Measurements from ENCODE around the gene SYT1.

The SYT1 gene

GRCh38 chr12:78864403-78864869 lies at the start of gene SYT1:
SYT1 (plus strand) TSS chr12:78864774.
- peak; percentile 94 for ATAC-seq
- TF ChIP-seq OSR1 (CRISPR knock-in tag; IDR thresholded peaks at IDR 0.05) (no peak), ESRRG (CRISPR knock-in tag; IDR thresholded peaks at IDR 0.05) (no peak), PPARA (CRISPR knock-in tag; IDR thresholded peaks at IDR 0.05; ENCODE audit: borderline replicate concordance) (no peak), SNAI2 (CRISPR knock-in tag; IDR thresholded peaks at IDR 0.05) (no peak), TOX (CRISPR knock-in tag; IDR thresholded peaks at IDR 0.05; ENCODE audit: borderline replicate concordance) (no peak), ZFP3 (CRISPR knock-in tag; IDR thresholded peaks at IDR 0.05) (no peak), POU6F1 (CRISPR knock-in tag; IDR thresholded peaks at IDR 0.05; ENCODE audit: borderline replicate concordance, low read depth) (no peak), CSRNP3 (CRISPR knock-in tag; IDR thresholded peaks at IDR 0.05) (no peak), ZNF70 (CRISPR knock-in tag; IDR thresholded peaks at IDR 0.05) (no peak), BACH2 (CRISPR knock-in tag; IDR thresholded peaks at IDR 0.05; ENCODE audit: borderline replicate concordance) (no peak), GLIS3 (CRISPR knock-in tag; IDR thresholded peaks at IDR 0.05) (no peak), TCF4 (CRISPR knock-in tag; IDR thresholded peaks at IDR 0.05; ENCODE audit: borderline replicate concordance) (no peak)
- TF ChIP-seq, protein P1, sequence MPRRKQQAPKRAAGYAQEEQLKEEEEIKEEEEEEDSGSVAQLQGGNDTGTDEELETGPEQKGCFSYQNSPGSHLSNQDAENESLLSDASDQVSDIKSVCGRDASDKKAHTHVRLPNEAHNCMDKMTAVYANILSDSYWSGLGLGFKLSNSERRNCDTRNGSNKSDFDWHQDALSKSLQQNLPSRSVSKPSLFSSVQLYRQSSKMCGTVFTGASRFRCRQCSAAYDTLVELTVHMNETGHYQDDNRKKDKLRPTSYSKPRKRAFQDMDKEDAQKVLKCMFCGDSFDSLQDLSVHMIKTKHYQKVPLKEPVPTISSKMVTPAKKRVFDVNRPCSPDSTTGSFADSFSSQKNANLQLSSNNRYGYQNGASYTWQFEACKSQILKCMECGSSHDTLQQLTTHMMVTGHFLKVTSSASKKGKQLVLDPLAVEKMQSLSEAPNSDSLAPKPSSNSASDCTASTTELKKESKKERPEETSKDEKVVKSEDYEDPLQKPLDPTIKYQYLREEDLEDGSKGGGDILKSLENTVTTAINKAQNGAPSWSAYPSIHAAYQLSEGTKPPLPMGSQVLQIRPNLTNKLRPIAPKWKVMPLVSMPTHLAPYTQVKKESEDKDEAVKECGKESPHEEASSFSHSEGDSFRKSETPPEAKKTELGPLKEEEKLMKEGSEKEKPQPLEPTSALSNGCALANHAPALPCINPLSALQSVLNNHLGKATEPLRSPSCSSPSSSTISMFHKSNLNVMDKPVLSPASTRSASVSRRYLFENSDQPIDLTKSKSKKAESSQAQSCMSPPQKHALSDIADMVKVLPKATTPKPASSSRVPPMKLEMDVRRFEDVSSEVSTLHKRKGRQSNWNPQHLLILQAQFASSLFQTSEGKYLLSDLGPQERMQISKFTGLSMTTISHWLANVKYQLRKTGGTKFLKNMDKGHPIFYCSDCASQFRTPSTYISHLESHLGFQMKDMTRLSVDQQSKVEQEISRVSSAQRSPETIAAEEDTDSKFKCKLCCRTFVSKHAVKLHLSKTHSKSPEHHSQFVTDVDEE (CRISPR knock-in tag; IDR thresholded peaks at IDR 0.05), result no peak
- TF ChIP-seq, protein P2, sequence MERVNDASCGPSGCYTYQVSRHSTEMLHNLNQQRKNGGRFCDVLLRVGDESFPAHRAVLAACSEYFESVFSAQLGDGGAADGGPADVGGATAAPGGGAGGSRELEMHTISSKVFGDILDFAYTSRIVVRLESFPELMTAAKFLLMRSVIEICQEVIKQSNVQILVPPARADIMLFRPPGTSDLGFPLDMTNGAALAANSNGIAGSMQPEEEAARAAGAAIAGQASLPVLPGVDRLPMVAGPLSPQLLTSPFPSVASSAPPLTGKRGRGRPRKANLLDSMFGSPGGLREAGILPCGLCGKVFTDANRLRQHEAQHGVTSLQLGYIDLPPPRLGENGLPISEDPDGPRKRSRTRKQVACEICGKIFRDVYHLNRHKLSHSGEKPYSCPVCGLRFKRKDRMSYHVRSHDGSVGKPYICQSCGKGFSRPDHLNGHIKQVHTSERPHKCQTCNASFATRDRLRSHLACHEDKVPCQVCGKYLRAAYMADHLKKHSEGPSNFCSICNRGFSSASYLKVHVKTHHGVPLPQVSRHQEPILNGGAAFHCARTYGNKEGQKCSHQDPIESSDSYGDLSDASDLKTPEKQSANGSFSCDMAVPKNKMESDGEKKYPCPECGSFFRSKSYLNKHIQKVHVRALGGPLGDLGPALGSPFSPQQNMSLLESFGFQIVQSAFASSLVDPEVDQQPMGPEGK (CRISPR knock-in tag; IDR thresholded peaks at IDR 0.05; ENCODE audit: borderline replicate concordance), result no peak

DNA sequence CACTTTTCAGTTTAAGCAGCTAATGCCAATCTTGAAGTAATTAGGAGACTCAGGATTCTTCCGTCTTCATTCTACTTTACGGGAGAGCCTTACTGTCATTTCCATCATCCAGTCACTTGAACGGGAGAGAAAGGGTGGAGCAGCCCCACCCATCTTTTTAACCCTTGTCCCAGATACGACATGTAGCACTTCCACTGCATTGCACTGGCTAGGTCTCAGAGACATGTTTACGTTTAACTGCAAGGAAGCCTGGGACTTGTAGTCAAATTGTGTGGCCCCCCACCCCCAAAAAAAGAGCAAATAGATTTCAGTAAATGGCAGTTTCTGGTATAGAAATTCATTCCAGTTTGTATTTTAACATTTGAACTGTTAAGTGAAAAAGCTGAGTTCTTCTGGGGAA lies 46.1 kb upstream of the SYT1 start:
- TF ChIP-seq TOX (CRISPR knock-in tag; IDR thresholded peaks at IDR 0.05; ENCODE audit: borderline replicate concordance) (no peak), ESRRG (CRISPR knock-in tag; IDR thresholded peaks at IDR 0.05) (no peak), ARNTL (CRISPR knock-in tag; IDR thresholded peaks at IDR 0.05; ENCODE audit: borderline replicate concordance, low read depth) (no peak), ZFP30 (CRISPR knock-in tag; IDR thresholded peaks at IDR 0.05) (no peak), PPARA (CRISPR knock-in tag; IDR thresholded peaks at IDR 0.05; ENCODE audit: borderline replicate concordance) (no peak), SNAI2 (CRISPR knock-in tag; IDR thresholded peaks at IDR 0.05) (no peak), ZNF8 (CRISPR knock-in tag; IDR thresholded peaks at IDR 0.05) (no peak), ISL1 (CRISPR knock-in tag; IDR thresholded peaks at IDR 0.05) (no peak), CSDC2 (CRISPR knock-in tag; IDR thresholded peaks at IDR 0.05) (no peak), CSRNP3 (CRISPR knock-in tag; IDR thresholded peaks at IDR 0.05) (no peak), BACH2 (CRISPR knock-in tag; IDR thresholded peaks at IDR 0.05; ENCODE audit: borderline replicate concordance) (no peak), TCF4 (CRISPR knock-in tag; IDR thresholded peaks at IDR 0.05; ENCODE audit: borderline replicate concordance) (no peak), OSR1 (CRISPR knock-in tag; IDR thresholded peaks at IDR 0.05) (no peak), ZFP3 (CRISPR knock-in tag; IDR thresholded peaks at IDR 0.05) (no peak), ZC3H10 (CRISPR knock-in tag; IDR thresholded peaks at IDR 0.05) (no peak)
- TF ChIP-seq, protein P3, sequence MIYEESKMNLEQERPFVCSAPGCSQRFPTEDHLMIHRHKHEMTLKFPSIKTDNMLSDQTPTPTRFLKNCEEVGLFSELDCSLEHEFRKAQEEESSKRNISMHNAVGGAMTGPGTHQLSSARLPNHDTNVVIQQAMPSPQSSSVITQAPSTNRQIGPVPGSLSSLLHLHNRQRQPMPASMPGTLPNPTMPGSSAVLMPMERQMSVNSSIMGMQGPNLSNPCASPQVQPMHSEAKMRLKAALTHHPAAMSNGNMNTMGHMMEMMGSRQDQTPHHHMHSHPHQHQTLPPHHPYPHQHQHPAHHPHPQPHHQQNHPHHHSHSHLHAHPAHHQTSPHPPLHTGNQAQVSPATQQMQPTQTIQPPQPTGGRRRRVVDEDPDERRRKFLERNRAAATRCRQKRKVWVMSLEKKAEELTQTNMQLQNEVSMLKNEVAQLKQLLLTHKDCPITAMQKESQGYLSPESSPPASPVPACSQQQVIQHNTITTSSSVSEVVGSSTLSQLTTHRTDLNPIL (CRISPR knock-in tag; IDR thresholded peaks at IDR 0.05; ENCODE audit: low read depth), result no peak
- TF ChIP-seq, protein P1 (CRISPR knock-in tag; IDR thresholded peaks at IDR 0.05), result no peak
- TF ChIP-seq, protein P2 (CRISPR knock-in tag; IDR thresholded peaks at IDR 0.05; ENCODE audit: borderline replicate concordance), result no peak
- ATAC-seq, result no peak

All from SK-N-SH treated with all-trans-retinoic acid at 6 μM for 48 hours (cell line).